SK-N-SH treated with all-trans-retinoic acid at 6 μM for 48 hours (cell line): Measurements from ENCODE around the gene PHACTR4.

ENCODE experiments used
- ATAC-seq: fragments of 200-7000 bp; cut with Tn5 transposase; 3 replicates; pipeline ENCODE4 v1.9.1; 2020; ENCODE audit warnings: mild to moderate bottlenecking, moderate library complexity
- ARNTL ChIP-seq: fragments of 450-650 bp; formaldehyde crosslinking; IDR thresholded peaks from 2 replicates; pipeline ENCODE4 v1.5.0; 2020; ENCODE audit warnings: low read depth, mild to moderate bottlenecking, moderate library complexity, borderline replicate concordance
- BACH2 ChIP-seq: fragments of 250-450 bp; sonication (Bioruptor Pico); IDR thresholded peaks from 2 replicates; pipeline ENCODE4 v1.9.0; 2021; ENCODE audit warnings: mild to moderate bottlenecking, borderline replicate concordance
- CSDC2 ChIP-seq: fragments of 250-450 bp; sonication (Bioruptor Pico); IDR thresholded peaks from 2 replicates; pipeline ENCODE4 v1.5.0; 2020; ENCODE audit warnings: mild to moderate bottlenecking, moderate library complexity
- GLIS3 ChIP-seq: fragments of 250-450 bp; sonication (Bioruptor Pico); IDR thresholded peaks from 2 replicates; pipeline ENCODE4 v1.5.0; 2020; ENCODE audit warnings: mild to moderate bottlenecking, moderate library complexity
- ISL1 ChIP-seq: fragments of 250-450 bp; sonication (Bioruptor Pico); IDR thresholded peaks from 2 replicates; pipeline ENCODE4 v2.1.2; 2022; ENCODE audit warnings: mild to moderate bottlenecking, moderate library complexity
- OSR1 ChIP-seq: fragments of 250-450 bp; sonication (Bioruptor Pico); IDR thresholded peaks from 2 replicates; pipeline ENCODE4 v1.8.0; 2022; ENCODE audit warnings: moderate library complexity, mild to moderate bottlenecking, inconsistent platforms
- PPARA ChIP-seq: fragments of 250-450 bp; sonication (Bioruptor Pico); IDR thresholded peaks from 2 replicates; pipeline ENCODE4 v1.5.0; 2020; ENCODE audit warnings: mild to moderate bottlenecking, borderline replicate concordance
- SNAI2 ChIP-seq: fragments of 250-450 bp; sonication (Bioruptor Pico); IDR thresholded peaks from 2 replicates; pipeline ENCODE4 v1.5.0; 2020; ENCODE audit warnings: mild to moderate bottlenecking, moderate library complexity
- TCF4 ChIP-seq: fragments of 250-450 bp; sonication (Bioruptor Pico); IDR thresholded peaks from 2 replicates; pipeline ENCODE4 v1.8.0; 2021; ENCODE audit warnings: mild to moderate bottlenecking, moderate library complexity, borderline replicate concordance
- TOX ChIP-seq: fragments of 250-450 bp; sonication (Bioruptor Pico); IDR thresholded peaks from 2 replicates; pipeline ENCODE4 v1.8.0; 2021; ENCODE audit warnings: mild to moderate bottlenecking, moderate library complexity, borderline replicate concordance
- ZNF565 ChIP-seq: fragments of 450-650 bp; formaldehyde crosslinking; conservative IDR thresholded peaks from 2 replicates; pipeline ENCODE4 v1.5.0; 2020; ENCODE audit warnings: low read depth, mild to moderate bottlenecking, moderate library complexity
- ZNF70 ChIP-seq: fragments of 450-650 bp; formaldehyde crosslinking; IDR thresholded peaks from 2 replicates; pipeline ENCODE4 v1.5.0; 2020; ENCODE audit warnings: mild to moderate bottlenecking, moderate library complexity
- ZNF8 ChIP-seq: fragments of 450-650 bp; formaldehyde crosslinking; IDR thresholded peaks from 2 replicates; pipeline ENCODE4 v1.5.0; 2020; ENCODE audit warnings: mild to moderate bottlenecking, moderate library complexity
- TF ChIP-seq, protein P1 (sequence below): fragments of 250-450 bp; sonication (Bioruptor Pico); IDR thresholded peaks from 2 replicates; pipeline ENCODE4 v1.5.0; 2020; ENCODE audit warnings: mild to moderate bottlenecking, moderate library complexity
- TF ChIP-seq, protein P2 (sequence below): fragments of 250-450 bp; sonication (Bioruptor Pico); IDR thresholded peaks from 2 replicates; pipeline ENCODE4 v1.8.0; 2020; ENCODE audit warnings: mild to moderate bottlenecking, moderate library complexity, borderline replicate concordance
- TF ChIP-seq, protein P3 (sequence below): fragments of 250-450 bp; sonication (Bioruptor Pico); IDR thresholded peaks from 2 replicates; pipeline ENCODE4 v1.5.1; 2021; ENCODE audit warnings: mild to moderate bottlenecking, moderate library complexity

The PHACTR4 gene

DNA sequence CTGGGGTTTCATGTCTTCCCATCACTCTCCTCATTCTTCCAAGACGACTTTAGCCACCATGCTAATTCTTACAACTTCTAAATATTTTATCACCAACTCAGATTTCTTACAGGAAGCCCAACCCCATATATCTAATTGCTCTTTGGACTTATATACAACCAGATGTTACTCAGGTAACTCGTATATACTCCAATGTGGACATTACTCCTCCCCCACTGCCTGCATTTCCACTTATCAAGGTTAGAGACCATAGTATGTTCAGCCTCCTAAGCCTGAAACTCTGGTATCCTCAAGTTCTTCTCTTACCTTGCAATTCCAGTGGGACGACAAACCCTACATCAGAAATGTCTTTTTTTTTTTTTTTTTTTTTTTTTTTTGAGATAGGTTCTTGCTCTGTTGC, 133.6 kb downstream of the PHACTR4 start:
- no peak for ATAC-seq
- no peak for TF ChIP-seq ZNF565 (CRISPR knock-in tag)

DNA sequence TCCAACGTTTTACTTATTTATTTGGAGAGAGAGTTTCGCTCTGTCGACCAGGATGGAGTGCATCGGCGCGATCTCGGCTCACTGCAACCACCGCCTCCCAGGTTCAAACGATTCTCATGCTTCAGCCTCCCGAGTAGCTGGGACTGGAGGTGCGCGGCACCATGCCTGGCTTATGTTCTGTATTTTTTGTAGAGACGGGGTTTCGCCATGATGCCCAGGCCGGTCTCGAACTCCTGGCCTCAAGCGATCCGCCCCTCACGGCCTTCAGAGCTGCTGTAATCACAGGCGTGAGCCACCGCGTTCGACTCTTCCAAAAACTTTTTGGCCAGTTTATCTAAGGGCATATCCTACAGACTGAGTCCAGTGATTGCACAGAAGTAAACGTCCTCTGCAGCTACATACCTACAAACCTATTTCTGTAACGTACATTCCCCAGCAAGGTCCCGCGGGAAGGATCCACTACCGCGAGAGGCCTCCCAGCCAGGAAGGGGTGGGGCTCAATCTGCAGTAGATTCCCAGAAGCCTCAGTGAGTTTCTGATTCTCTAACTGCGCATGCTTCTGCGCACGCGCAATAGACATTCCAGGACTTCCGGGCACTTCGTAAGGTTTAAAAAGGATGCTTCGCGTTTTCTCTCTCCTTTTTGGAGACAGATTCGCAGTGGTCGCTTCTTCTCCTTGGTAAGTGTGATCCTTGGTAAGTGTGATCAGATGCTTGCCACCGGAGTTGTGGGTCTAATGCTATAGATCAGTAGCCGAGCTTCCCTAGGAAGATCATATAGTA, 136.1 kb downstream of the PHACTR4 start, which contains the start of gene RCC1:
TSS of gene RCC1 (plus strand) at position 638 of the 782 bp plus-strand sequence. CDS start 23,824 bp downstream, outside the sequence.
- ATAC-seq, result peak; percentile 86
- TF ChIP-seq PPARA (CRISPR knock-in tag), result no peak
- no peak for TF ChIP-seq ZNF8 (CRISPR knock-in tag)
- TF ChIP-seq TCF4 (CRISPR knock-in tag), result no peak
- TF ChIP-seq GLIS3 (CRISPR knock-in tag), result no peak
- peak; percentile 53; the same call in 1 of the 2 replicates for TF ChIP-seq TOX (CRISPR knock-in tag)
- no peak for TF ChIP-seq ZNF70
- TF ChIP-seq, protein P1, sequence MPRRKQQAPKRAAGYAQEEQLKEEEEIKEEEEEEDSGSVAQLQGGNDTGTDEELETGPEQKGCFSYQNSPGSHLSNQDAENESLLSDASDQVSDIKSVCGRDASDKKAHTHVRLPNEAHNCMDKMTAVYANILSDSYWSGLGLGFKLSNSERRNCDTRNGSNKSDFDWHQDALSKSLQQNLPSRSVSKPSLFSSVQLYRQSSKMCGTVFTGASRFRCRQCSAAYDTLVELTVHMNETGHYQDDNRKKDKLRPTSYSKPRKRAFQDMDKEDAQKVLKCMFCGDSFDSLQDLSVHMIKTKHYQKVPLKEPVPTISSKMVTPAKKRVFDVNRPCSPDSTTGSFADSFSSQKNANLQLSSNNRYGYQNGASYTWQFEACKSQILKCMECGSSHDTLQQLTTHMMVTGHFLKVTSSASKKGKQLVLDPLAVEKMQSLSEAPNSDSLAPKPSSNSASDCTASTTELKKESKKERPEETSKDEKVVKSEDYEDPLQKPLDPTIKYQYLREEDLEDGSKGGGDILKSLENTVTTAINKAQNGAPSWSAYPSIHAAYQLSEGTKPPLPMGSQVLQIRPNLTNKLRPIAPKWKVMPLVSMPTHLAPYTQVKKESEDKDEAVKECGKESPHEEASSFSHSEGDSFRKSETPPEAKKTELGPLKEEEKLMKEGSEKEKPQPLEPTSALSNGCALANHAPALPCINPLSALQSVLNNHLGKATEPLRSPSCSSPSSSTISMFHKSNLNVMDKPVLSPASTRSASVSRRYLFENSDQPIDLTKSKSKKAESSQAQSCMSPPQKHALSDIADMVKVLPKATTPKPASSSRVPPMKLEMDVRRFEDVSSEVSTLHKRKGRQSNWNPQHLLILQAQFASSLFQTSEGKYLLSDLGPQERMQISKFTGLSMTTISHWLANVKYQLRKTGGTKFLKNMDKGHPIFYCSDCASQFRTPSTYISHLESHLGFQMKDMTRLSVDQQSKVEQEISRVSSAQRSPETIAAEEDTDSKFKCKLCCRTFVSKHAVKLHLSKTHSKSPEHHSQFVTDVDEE (CRISPR knock-in tag), result peak; percentile 64; the same call in 1 of the 2 replicates
- TF ChIP-seq, protein P2, sequence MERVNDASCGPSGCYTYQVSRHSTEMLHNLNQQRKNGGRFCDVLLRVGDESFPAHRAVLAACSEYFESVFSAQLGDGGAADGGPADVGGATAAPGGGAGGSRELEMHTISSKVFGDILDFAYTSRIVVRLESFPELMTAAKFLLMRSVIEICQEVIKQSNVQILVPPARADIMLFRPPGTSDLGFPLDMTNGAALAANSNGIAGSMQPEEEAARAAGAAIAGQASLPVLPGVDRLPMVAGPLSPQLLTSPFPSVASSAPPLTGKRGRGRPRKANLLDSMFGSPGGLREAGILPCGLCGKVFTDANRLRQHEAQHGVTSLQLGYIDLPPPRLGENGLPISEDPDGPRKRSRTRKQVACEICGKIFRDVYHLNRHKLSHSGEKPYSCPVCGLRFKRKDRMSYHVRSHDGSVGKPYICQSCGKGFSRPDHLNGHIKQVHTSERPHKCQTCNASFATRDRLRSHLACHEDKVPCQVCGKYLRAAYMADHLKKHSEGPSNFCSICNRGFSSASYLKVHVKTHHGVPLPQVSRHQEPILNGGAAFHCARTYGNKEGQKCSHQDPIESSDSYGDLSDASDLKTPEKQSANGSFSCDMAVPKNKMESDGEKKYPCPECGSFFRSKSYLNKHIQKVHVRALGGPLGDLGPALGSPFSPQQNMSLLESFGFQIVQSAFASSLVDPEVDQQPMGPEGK (CRISPR knock-in tag), result no peak
- no peak for TF ChIP-seq ARNTL (CRISPR knock-in tag)

DNA sequence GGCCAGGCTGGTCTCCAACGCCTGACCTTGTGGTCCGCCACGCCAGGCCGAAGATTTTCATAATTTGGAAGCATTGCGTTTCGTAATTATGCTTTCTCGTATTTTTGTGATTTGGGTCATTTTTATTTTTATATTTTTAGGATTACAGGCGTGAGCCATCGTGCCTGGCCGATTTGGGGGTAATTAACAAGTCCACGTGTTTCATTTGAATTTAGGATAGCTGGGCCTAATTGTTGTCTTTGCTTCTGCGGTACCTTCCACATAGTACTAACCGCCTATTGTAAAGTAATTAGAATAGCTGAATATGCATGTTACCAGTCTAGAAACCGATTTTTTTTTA, 137.3 kb downstream of the PHACTR4 start:
- TF ChIP-seq PPARA (CRISPR knock-in tag), result no peak
- no peak for TF ChIP-seq TCF4 (CRISPR knock-in tag)
- no peak for TF ChIP-seq ZNF565 (CRISPR knock-in tag)
- no peak for TF ChIP-seq TOX (CRISPR knock-in tag)
- no peak for TF ChIP-seq GLIS3 (CRISPR knock-in tag)
- TF ChIP-seq, all 23 proteins: peak for 0
- no peak for ATAC-seq

DNA sequence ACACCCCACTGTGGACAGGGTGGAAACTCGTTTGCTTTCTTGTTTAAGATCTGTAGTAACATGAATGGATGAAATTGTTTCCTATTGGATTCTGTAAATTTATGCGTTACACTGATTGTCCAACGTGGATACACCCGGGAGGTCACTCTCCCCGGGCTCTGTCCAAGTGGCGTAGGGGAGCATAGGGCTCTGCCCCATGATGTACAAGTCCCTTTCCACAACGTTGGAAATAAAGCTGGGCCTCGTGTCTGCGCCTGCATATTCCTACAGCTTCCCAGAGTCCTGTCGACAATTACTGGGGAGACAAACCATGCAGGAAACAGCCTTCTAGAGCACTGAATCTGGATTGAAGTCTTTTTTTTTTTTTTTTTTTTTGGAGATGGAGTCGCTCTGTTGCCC, 137.7 kb downstream of the PHACTR4 start:
- no peak for ATAC-seq
- TF ChIP-seq ZNF565 (CRISPR knock-in tag) (no peak), ARNTL (CRISPR knock-in tag) (no peak), OSR1 (CRISPR knock-in tag) (no peak), TOX (CRISPR knock-in tag) (no peak), BACH2 (no peak), SNAI2 (CRISPR knock-in tag) (no peak), GLIS3 (CRISPR knock-in tag) (no peak), ISL1 (CRISPR knock-in tag) (no peak), CSDC2 (no peak), ZNF70 (no peak), ZNF8 (CRISPR knock-in tag) (no peak), PPARA (CRISPR knock-in tag) (no peak)
- TF ChIP-seq, protein P3, sequence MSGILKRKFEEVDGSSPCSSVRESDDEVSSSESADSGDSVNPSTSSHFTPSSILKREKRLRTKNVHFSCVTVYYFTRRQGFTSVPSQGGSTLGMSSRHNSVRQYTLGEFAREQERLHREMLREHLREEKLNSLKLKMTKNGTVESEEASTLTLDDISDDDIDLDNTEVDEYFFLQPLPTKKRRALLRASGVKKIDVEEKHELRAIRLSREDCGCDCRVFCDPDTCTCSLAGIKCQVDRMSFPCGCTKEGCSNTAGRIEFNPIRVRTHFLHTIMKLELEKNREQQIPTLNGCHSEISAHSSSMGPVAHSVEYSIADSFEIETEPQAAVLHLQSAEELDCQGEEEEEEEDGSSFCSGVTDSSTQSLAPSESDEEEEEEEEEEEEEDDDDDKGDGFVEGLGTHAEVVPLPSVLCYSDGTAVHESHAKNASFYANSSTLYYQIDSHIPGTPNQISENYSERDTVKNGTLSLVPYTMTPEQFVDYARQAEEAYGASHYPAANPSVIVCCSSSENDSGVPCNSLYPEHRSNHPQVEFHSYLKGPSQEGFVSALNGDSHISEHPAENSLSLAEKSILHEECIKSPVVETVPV (CRISPR knock-in tag), result no peak
- TF ChIP-seq, protein P2 (CRISPR knock-in tag), result no peak
- TF ChIP-seq, all 23 proteins: peak for 0
